Right lobe of liver (tissue), 4 donors: Measurements from ENCODE around the gene HYKK.

Experiments
- POLR2A ChIP-seq: fragments of 450-650 bp; IDR thresholded peaks from one replicate; pipeline ENCODE4 v1.6.1; 2017; ENCODE audit warnings: antibody characterized with exemption, mild to moderate bottlenecking
- TF ChIP-seq, protein P1 (sequence below), 4 donors: fragments of 200-600 bp in 3 of 4; fragments of 450-650 bp in 1 of 4; IDR thresholded peaks; one replicate each; pipeline versions ENCODE4 v1.5.1 to v1.8.0; 2016 to 2022; ENCODE audit warnings: antibody characterized with exemption in 4 of 4, mild to moderate bottlenecking in 2 of 4
- donor health status: DM: no; HTN: no; CAD: no.
- donor health status: DM: no; HTN: no; CAD: no.
- donor health status: DM: no; HTN: yes; CAD: no.

DNA sequence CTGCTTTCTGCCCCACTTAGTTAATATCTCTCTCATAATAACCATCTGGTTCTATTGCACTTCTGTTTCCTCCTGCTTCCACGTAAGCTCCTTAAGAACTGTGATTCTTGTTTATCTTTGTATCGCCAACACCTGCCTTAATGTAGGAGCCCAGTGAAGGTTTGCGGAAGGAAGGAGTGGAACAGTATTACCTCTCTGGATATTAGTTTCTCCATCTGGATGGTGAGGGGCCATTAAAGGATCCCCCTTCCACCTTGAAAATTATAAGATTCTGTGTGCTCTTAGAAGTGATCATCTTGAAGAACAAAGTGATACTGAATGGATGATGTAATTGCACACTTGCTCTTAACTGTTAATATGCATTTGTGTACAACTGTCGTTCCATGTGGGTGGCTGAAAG, 60.2 kb downstream of the HYKK start:
- TF ChIP-seq, protein P1, sequence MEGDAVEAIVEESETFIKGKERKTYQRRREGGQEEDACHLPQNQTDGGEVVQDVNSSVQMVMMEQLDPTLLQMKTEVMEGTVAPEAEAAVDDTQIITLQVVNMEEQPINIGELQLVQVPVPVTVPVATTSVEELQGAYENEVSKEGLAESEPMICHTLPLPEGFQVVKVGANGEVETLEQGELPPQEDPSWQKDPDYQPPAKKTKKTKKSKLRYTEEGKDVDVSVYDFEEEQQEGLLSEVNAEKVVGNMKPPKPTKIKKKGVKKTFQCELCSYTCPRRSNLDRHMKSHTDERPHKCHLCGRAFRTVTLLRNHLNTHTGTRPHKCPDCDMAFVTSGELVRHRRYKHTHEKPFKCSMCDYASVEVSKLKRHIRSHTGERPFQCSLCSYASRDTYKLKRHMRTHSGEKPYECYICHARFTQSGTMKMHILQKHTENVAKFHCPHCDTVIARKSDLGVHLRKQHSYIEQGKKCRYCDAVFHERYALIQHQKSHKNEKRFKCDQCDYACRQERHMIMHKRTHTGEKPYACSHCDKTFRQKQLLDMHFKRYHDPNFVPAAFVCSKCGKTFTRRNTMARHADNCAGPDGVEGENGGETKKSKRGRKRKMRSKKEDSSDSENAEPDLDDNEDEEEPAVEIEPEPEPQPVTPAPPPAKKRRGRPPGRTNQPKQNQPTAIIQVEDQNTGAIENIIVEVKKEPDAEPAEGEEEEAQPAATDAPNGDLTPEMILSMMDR (IDR thresholded peaks at IDR 0.05): no peak
- TF ChIP-seq POLR2A: no peak
